GM12801 (cell line): ENCODE data around the gene TMEM151B.

ENCODE experiments used
- CTCF ChIP-seq: IDR thresholded peaks from one replicate; pipeline ENCODE4 v1.5.1; 2011; ENCODE audit warnings: control low read depth; ENCODE audit not compliant: insufficient read length; ENCODE audit errors: extremely low read depth

Gene TMEM151B

GRCh38 chr6:44356487-44356886 is 86.2 kb downstream of the TMEM151B start:
- no peak for TF ChIP-seq CTCF
